ENCODE results near the gene UTP18.

DNA sequence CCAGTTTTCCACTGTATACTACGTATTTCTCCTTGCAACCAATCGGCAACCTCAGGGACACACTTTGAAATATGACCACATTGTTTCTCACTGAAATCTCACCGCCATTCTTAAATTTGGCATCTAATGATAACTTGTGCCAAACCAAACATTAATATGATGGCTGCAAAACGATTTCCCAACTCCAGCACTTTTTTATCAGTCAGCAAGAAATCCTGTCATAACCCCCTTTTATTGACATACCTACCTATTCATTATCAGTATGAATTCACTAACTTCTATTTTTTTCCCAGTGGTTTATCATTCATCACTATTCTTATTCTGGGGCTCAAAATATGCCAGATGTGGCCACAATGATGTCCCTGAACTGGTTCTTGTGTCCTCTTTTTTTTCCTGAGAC, 16.3 kb upstream of the UTP18 start:
- no peak for TF ChIP-seq ZFX (CRISPR knock-in tag; IDR thresholded peaks at IDR 0.05; ENCODE audit: low read depth)
- no peak for TF ChIP-seq MAFK (conservative IDR thresholded peaks at IDR 0.05 in 1 of 2, IDR thresholded peaks at IDR 0.05 in 1 of 2; ENCODE audit: low read length in 2 of 2)
- TF ChIP-seq HNRNPUL1 (IDR thresholded peaks at IDR 0.05; ENCODE audit: low read depth, low read length): no peak
- TF ChIP-seq ZNF749 (CRISPR knock-in tag; IDR thresholded peaks at IDR 0.05; ENCODE audit: borderline replicate concordance): no peak
- no peak for TF ChIP-seq GZF1 (CRISPR knock-in tag; IDR thresholded peaks at IDR 0.05)
- TF ChIP-seq, protein P1, sequence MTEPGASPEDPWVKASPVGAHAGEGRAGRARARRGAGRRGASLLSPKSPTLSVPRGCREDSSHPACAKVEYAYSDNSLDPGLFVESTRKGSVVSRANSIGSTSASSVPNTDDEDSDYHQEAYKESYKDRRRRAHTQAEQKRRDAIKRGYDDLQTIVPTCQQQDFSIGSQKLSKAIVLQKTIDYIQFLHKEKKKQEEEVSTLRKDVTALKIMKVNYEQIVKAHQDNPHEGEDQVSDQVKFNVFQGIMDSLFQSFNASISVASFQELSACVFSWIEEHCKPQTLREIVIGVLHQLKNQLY (CRISPR knock-in tag; IDR thresholded peaks at IDR 0.05): no peak
- no peak for TF ChIP-seq NR2F6 (IDR thresholded peaks at IDR 0.05)
- no peak for TF ChIP-seq NR2F6 (CRISPR knock-in tag; IDR thresholded peaks at IDR 0.05)
- no peak for TF ChIP-seq ZNF274 (CRISPR knock-in tag; IDR thresholded peaks at IDR 0.05)
- no peak for TF ChIP-seq EED (CRISPR knock-in tag; IDR thresholded peaks at IDR 0.05)
- no peak for TF ChIP-seq CREB1 (IDR thresholded peaks at IDR 0.05)
- TF ChIP-seq CREB1 (CRISPR knock-in tag; IDR thresholded peaks at IDR 0.05): no peak
- TF ChIP-seq, protein P2, sequence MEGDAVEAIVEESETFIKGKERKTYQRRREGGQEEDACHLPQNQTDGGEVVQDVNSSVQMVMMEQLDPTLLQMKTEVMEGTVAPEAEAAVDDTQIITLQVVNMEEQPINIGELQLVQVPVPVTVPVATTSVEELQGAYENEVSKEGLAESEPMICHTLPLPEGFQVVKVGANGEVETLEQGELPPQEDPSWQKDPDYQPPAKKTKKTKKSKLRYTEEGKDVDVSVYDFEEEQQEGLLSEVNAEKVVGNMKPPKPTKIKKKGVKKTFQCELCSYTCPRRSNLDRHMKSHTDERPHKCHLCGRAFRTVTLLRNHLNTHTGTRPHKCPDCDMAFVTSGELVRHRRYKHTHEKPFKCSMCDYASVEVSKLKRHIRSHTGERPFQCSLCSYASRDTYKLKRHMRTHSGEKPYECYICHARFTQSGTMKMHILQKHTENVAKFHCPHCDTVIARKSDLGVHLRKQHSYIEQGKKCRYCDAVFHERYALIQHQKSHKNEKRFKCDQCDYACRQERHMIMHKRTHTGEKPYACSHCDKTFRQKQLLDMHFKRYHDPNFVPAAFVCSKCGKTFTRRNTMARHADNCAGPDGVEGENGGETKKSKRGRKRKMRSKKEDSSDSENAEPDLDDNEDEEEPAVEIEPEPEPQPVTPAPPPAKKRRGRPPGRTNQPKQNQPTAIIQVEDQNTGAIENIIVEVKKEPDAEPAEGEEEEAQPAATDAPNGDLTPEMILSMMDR (CRISPR knock-in tag; IDR thresholded peaks at IDR 0.05): no peak

Measured in HepG2 (cell line).